CD4-positive, alpha-beta T cell treated with Interleukin-10 for 1 hour (primary cell): ENCODE measurements around the gene TMCC3.
"Not testable (repeated sequence)": the region's sequence is repeated elsewhere in the genome, so short reads cannot be mapped to it uniquely, and the experiment has no call there.

Source experiments
- DNase-seq: peaks from one replicate; pipeline ENCODE4 v3.0.0-alpha.2; 2020

The TMCC3 gene

GRCh38 chr12:94561943-94562411 is 88.4 kb downstream of the TMCC3 start:
- DNase-seq = no peak

- no peak for DNase-seq
Measured at GRCh38 chr12:94560431-94561221, 89.7 kb downstream of the TMCC3 start.

- no peak for DNase-seq
Measured at GRCh38 chr12:94558612-94559011, 91.7 kb downstream of the TMCC3 start.

- no peak for DNase-seq
Measured at GRCh38 chr12:94557746-94558295, 92.5 kb downstream of the TMCC3 start.

GRCh38 chr12:94555687-94556086 is 94.7 kb downstream of the TMCC3 start:
- DNase-seq = no peak

- no peak for DNase-seq
Measured at GRCh38 chr12:94553875-94554274, 96.5 kb downstream of the TMCC3 start.

- DNase-seq = no peak
Measured at GRCh38 chr12:94553130-94553519, 97.2 kb downstream of the TMCC3 start.

GRCh38 chr12:94551810-94552209 is 98.5 kb downstream of the TMCC3 start:
- DNase-seq = no peak

- no peak for DNase-seq
Measured at GRCh38 chr12:94550964-94551363, 99.4 kb downstream of the TMCC3 start.

- DNase-seq = not testable (repeated sequence)
Measured at GRCh38 chr12:94548833-94549232, 101.5 kb downstream of the TMCC3 start.

- DNase-seq = no peak
Measured at GRCh38 chr12:94545935-94546771, 104.2 kb downstream of the TMCC3 start.

GRCh38 chr12:94544355-94544754 is 106.0 kb downstream of the TMCC3 start:
- no peak for DNase-seq

GRCh38 chr12:94538318-94538717 is 112.0 kb downstream of the TMCC3 start:
- no peak for DNase-seq

- no peak for DNase-seq
Measured at GRCh38 chr12:94536040-94536965, 114.1 kb downstream of the TMCC3 start.

GRCh38 chr12:94535510-94535921 is 114.8 kb downstream of the TMCC3 start:
- no peak for DNase-seq

- DNase-seq = no peak
Measured at GRCh38 chr12:94534774-94535509, 115.4 kb downstream of the TMCC3 start.

- DNase-seq = no peak
Measured at GRCh38 chr12:94534278-94534677, 116.1 kb downstream of the TMCC3 start.

- DNase-seq = peak; percentile 71
Measured at GRCh38 chr12:94532490-94533422, 117.6 kb downstream of the TMCC3 start.

GRCh38 chr12:94531196-94531720 is 119.1 kb downstream of the TMCC3 start:
- no peak for DNase-seq

GRCh38 chr12:94525951-94526350 is 124.4 kb downstream of the TMCC3 start:
- no peak for DNase-seq
